K562 treated with DMSO at 1 percent for 24 hours (cell line): ENCODE data around the gene CHST11. TPM values are rescaled to one million over a fixed set of nuclear protein-coding genes. Genes with fewer than 3 reads are reported as not detected.

ENCODE experiments used
- total RNA-seq: library from RNA; unstranded; fragments of 300-600 nt; gene quantifications from 2 replicates; pipeline ENCODE4 v1.2.3, GENCODE V29; 2022; ENCODE audit warnings: low read depth; ENCODE audit not compliant: insufficient read depth

CHST11 gene
- 34.1 and 42.8 TPM in 2 replicates for total RNA-seq

GRCh38 chr12:104456417-104456949 is at the start of gene CHST11:
CHST11 (plus strand) TSS chr12:104456948.

Other genes starting within 250 kb of the CHST11 start
- gene TXNRD1, start 241.2 kb upstream of the CHST11 start, total RNA-seq = 106 and 123 TPM in 2 replicates
- gene EID3, start 153.2 kb upstream of the CHST11 start, total RNA-seq = not detected in 2 replicates